NCI-H146 treated with DMSO at 0.1 percent for 48 hours (cell line): ENCODE measurements around the gene KRT26.
"Not testable (repeated sequence)": the region's sequence is repeated elsewhere in the genome, so short reads cannot be mapped to it uniquely, and the experiment has no call there.

Experiments
- DNase-seq: peaks from one replicate; lab custom pipeline; 2025; ENCODE audit not compliant: unreplicated experiment; lab: John Stamatoyannopoulos, UW

Gene KRT26, protein sequence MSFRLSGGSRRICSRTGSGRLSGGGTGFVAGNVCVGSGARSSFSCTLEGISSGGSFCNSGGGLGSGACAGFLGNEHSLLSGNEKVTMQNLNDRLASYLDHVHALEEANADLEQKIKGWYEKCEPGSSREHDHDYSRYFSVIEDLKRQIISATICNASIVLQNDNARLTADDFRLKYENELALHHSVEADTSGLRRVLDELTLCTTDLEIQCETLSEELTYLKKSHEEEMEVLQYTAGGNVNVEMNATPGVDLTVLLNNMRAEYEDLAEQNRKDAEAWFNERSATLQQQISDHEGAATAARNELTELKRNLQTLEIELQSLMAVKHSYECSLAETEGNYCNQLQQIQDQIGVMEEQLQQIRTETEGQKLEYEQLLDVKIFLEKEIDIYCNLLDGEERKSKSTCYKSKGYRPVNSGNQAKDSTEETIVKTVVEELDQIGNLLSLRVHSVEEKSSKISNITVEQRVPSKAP

DNA sequence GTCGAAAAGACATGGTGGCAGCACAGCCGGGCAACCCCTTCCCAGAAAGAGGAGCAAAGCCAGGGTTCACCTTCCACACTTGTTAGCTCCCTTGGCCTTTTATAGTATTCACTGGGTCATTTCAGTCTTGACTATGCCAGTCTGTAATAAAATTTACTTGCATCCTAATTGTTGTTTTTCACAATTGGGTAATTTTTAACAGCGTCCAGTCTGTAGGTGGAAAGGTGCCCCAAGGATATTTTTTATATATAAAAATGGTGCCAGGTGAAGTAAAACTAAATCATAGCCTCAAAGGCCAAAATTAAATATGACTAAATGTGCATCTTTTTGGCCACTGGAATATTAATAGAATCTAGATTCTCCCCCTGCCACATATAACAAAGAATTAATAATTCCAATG, at the start of gene KRT26:
Gene KRT26, minus strand, starts transcription at position 101 of the 400 bp plus-strand sequence. Its CDS starts 88 bp downstream, at position 13.
- DNase-seq = no peak

- DNase-seq = no peak
These were observed 49.5 kb upstream of the KRT26 start for GRCh38 chr17:40821536-40821935.

DNA sequence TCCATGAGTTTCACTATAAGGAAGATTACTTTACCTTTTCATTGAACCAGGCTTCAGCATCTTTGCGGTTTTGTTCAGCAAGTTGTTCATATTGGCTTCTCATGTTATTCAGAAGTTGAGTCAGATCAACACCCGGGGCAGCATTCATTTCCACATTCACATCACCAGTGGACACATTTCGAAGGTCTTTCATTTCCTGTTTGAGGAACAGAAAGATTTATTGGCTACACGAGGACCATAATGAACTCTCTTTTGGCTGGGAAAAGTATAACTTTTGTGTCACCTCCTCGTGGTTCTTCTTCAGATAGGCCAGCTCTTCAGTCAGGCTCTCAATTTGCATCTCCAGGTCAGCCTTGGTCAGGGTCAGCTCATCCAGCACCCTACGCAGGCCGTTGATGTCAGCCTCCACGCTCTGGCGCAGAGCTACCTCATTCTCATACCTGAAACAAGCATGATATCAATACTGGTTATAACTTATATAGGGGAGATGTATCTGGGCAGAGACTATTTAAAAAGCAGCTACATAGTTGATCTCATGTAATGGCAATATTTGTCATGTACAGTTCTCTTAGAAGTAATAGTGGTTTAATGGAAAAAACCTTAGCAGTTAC, 48.3 kb upstream of the KRT26 start:
- no peak for DNase-seq

GRCh38 chr17:40819528-40820125, 47.6 kb upstream of the KRT26 start:
- DNase-seq = no peak

- peak; percentile 60 for DNase-seq
These were observed 46.9 kb upstream of the KRT26 start for GRCh38 chr17:40818733-40819527.

- no peak for DNase-seq
These were observed 46.3 kb upstream of the KRT26 start for GRCh38 chr17:40818343-40818732.

DNA sequence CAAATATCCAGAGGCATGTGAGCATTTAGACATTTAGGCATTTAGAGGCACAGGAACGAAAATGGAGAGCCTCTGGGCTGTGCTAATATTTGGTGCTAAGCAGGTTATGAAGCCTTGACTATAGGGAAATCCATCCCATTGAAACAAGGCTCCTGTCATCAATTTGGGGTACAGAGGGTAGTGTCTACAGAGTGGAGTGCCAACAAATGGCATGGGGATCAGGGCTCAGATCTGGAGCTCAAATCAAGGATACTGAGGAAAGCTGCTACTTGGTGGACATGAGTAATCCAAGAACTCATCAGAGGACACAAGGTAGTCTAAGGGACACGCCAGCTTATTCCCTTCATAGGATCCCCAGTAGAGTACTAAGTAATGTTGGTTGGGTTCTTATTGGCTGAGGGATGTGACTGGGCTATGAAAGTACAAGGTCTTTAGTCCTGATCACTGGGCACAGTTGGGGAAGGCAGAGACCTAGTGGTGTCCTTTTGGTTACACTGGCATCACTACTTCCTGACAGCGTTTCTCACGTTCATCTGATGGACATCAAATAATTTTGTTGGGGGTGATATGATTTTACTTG, 45.2 kb upstream of the KRT26 start:
- DNase-seq = no peak

GRCh38 chr17:40816569-40816968, 44.6 kb upstream of the KRT26 start:
- no peak for DNase-seq

DNA sequence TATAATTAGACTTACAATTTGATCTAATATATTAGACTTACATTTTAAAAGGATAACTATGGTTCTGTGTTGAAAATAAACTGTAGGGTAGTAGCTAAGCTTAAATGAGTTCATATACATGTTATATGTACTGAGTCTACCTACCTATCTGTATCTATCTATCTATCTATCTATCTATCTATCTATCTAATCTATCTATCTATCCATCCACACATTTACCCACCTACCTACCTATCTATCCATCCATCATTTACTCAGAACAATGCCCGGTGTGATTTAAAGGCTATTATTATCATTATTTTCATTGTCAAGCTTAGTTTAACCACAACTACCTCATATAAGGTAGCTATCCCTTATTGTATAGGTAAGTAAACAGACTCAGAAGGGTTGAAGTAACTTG, 43.4 kb upstream of the KRT26 start:
- DNase-seq = no peak

DNA sequence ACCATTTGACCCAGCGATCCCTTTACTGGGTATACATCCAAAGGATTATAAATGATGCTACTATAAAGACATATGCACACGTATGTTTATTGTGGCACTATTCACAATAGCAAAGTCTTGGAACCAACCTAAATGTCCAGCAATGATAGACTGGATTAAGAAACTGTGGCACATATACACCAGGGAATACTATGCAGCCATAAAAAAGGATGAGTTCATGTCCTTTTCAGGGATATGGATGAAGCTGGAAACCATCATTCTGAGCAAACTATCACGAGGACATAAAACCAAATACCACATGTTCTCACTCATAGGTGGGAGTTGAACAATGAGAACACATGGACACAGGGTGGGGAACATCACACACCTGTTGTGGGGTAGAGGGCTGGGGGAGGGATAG, 42.7 kb upstream of the KRT26 start:
- not testable (repeated sequence) for DNase-seq

DNA sequence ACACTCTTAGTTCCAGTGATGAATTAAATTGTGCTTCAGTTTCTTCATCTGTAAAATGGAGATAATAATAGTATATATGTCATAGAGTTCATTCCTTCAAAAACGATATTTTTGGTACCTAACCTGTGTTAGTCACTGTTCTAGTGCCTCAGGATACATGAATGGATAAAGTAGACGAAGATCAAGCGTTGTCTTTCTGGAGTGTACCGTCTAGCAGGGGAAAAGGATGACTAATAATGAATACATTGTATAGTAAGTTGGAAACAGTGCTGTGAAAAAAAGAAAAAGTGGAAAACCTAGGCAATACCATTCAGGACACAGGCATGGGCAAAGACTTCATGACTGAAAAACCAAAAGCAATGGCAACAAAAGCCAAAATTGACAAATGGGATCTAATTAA, 41.8 kb upstream of the KRT26 start:
- no peak for DNase-seq

GRCh38 chr17:40812639-40813038, 40.6 kb upstream of the KRT26 start:
- DNase-seq = no peak

DNA sequence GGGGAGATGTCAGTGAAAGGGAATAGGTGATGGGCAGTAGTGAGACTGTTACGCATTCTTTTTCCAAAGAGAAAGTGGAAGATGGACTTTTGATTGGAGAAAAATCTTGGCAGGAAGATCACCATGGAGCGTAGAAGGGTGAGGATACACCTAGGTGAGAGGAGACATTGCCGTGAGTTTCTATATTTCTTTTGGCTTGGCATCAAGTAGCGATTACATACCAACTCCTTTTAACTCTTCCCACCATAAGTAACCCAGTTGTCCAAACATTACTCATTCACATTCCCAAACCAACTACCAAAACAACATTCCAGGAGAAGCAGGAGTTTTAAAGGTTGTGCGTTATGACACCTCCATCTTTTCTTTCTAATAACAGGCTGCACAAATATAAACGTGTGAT, 38.5 kb upstream of the KRT26 start:
- DNase-seq = no peak

DNA sequence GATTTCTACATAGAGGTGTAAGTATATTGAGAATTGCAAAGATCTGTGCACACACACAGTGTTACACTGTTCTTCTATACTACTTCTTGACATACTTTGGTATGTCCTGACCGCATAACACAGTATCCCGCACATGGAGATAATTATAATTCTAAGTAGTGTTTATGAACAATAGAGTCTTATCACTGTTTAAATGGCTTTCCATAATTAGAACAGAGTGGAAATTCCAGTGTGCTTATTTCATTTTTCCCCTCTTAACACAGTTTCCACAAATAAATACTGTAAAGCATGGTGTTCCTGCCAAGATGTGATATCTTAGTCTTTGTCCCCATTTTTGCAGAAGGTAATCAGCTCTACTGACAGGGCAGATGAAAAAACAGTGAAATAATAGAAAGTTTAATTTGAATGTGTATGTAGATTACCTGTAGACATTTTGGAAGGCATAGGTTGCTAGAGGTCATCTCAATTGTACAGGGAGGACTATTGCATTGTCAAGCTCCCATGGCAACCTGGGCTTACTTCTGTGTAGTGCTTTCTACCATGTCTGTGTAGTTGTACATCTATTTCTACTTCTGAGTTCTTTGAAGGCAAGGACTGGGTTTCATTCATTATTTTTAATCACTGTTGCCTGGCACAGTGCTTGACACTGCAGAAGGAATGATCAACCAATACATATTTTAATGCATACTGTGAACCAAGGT, 37.9 kb upstream of the KRT26 start:
- no peak for DNase-seq

GRCh38 chr17:40806131-40806530, 34.1 kb upstream of the KRT26 start:
- no peak for DNase-seq

DNA sequence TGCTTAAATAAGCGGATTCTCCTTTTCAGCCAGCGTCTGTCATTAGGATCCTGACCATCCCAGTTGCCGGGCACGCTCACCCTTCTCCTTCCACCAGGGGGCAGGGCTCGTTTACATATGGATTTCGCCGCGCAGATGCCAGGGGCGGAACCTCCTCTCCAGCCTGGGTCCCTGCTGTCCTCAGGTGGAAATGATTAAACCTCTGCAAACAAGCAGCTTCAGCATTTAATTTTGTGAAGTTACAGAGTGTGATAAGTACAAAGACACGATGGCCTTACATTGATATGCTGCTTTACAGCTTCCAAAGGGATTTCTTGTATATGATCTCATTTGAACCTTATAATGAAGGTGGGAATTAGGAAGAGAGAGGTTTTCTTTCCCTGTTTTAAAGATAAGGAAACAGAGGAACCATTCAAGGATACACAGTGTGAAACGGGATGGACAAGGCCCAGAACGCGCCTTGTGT, 31.6 kb upstream of the KRT26 start:
- DNase-seq = peak; percentile 78

DNA sequence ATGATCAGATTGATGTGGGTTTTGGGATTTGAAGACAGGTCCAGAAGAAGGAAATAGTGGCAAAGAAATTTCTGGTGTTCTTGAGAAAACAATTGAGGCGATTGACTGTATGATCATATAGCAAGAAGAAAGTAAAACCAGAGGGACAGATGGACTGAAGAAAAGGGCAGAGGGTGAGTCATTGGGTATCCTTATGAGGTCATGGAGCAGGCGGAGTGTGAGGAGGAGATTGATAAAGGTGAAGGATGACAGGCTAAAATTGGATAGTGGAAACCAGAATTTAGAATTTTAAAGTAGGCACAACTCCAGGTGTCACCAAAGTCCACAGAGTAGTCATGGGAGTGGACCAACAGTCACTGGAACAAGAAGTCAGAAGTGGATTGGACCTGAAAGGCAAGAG, 29.2 kb upstream of the KRT26 start:
- DNase-seq = no peak

GRCh38 chr17:40800381-40800780, 28.4 kb upstream of the KRT26 start:
- DNase-seq = no peak

- no peak for DNase-seq
These were observed 27.9 kb upstream of the KRT26 start, which contains the start of gene KRT28 for GRCh38 chr17:40799859-40800258. KRT28 (minus strand) TSS chr17:40799959; CDS start chr17:40799893, 66 bp downstream.

GRCh38 chr17:40796846-40797245, 24.8 kb upstream of the KRT26 start:
- no peak for DNase-seq
